Measurements from ENCODE around the gene OPHN1.
A peak's percentile ranks its signal among the peaks of the same experiment; 100 is the strongest.

Gene OPHN1, protein sequence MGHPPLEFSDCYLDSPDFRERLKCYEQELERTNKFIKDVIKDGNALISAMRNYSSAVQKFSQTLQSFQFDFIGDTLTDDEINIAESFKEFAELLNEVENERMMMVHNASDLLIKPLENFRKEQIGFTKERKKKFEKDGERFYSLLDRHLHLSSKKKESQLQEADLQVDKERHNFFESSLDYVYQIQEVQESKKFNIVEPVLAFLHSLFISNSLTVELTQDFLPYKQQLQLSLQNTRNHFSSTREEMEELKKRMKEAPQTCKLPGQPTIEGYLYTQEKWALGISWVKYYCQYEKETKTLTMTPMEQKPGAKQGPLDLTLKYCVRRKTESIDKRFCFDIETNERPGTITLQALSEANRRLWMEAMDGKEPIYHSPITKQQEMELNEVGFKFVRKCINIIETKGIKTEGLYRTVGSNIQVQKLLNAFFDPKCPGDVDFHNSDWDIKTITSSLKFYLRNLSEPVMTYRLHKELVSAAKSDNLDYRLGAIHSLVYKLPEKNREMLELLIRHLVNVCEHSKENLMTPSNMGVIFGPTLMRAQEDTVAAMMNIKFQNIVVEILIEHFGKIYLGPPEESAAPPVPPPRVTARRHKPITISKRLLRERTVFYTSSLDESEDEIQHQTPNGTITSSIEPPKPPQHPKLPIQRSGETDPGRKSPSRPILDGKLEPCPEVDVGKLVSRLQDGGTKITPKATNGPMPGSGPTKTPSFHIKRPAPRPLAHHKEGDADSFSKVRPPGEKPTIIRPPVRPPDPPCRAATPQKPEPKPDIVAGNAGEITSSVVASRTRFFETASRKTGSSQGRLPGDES

DNA sequence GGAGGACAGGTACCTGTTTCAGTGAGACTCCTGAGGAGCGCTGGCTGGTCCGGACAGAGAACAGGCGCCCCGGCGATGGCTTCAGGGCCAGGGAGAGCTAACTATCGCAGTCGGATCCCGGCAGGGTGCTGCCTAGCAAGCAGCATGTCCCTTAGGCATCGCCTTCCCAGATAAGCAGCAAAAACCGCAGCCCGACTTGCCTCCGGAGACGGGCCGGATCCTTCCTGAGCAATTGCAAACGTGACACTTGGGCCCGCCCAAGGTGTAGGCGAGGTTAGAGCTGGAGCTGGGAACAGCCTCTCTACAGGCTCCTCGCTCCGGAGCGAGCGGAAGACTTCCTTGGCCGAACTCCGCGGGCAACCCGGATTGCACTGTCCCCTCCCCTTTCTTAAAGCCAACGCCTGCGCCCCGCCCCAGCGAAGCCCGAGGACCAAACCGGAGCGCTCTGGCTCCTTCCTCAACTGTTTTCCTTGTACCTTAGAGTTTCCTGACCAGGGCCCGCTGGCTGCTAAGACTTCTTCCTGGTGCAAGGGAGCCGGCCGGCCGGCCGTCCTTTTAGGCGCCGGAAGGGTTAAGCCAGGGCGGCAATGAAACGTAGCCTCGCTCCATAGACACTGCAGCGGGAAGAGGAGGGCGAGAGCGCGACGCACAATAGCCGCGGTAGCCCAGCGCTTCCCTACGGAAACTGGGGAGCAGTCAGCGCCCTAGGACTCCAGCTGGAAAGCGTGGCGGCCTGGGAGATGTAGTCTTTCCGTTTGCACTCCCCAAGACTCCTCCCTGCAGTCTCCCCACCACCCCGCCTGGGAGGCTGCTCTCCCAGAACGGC is at the start of gene OPHN1:
Gene OPHN1 (minus strand): TSS at position 341 of the 826 bp plus-strand sequence. CDS start 475 bp downstream, outside the sequence.
- no peaks in the 10 kb centered on the region for H3K79me2 ChIP-seq (ENCODE audit: control insufficient read depth, insufficient read depth, low read length, unreplicated experiment)
- H3K4me1 ChIP-seq (ENCODE audit: control insufficient read depth, insufficient read depth, low read length, unreplicated experiment), result peaks cover 11% of the 10 kb centered on the region
- H3K27me3 ChIP-seq (ENCODE audit: insufficient read depth, low read length), result no peaks in the 10 kb centered on the region
- H3K27ac ChIP-seq (ENCODE audit: low read depth, low read length), result peak within 1 kb of the TSS; percentile 48
- peak within 1 kb of the TSS; percentile 100 for H2AFZ ChIP-seq (ENCODE audit: low read length, unreplicated experiment)
- peak within 1 kb of the TSS; percentile 85 for H3K4me3 ChIP-seq (ENCODE audit: low read depth, low read length)
- H3K36me3 ChIP-seq (ENCODE audit: insufficient read depth, low read length), result no peaks in the 10 kb centered on the region

DNA sequence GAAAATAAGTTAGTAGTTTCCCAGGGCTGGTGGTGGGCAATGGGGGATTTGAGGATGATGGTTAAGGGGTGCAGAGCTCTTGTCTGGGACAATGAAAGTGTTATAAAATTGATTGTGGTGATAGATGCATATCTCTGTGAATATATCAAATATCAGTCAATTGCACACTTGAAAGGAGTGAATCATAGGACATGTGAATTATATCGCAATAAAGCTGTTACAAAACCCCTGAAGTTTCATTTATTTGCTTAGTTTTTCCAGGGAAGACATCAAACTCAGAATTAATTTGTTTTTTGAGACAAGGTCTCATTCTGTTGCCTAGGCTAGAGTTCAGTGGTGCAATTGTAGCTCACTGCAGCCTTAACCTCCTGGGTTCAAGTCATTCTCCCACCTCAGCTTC is 47.7 kb upstream of the OPHN1 start:
- Histone ChIP-seq H3K36me3 (ENCODE audit: insufficient read depth, low read length) (no peaks in the 10 kb centered on the region), H3K4me1 (ENCODE audit: control insufficient read depth, insufficient read depth, low read length, unreplicated experiment) (no peaks in the 10 kb centered on the region), H3K27me3 (ENCODE audit: insufficient read depth, low read length) (no peaks in the 10 kb centered on the region), H2AFZ (ENCODE audit: low read length, unreplicated experiment) (no peak overlapping the region), H3K79me2 (ENCODE audit: control insufficient read depth, insufficient read depth, low read length, unreplicated experiment) (no peaks in the 10 kb centered on the region), H3K4me3 (ENCODE audit: low read depth, low read length) (no peak overlapping the region), H3K27ac (ENCODE audit: low read depth, low read length) (no peak overlapping the region)

- Histone ChIP-seq H2AFZ (ENCODE audit: low read length, unreplicated experiment) (no peak overlapping the region), H3K36me3 (ENCODE audit: insufficient read depth, low read length) (no peaks in the 10 kb centered on the region), H3K79me2 (ENCODE audit: control insufficient read depth, insufficient read depth, low read length, unreplicated experiment) (no peaks in the 10 kb centered on the region), H3K27me3 (ENCODE audit: insufficient read depth, low read length) (no peaks in the 10 kb centered on the region), H3K27ac (ENCODE audit: low read depth, low read length) (no peak overlapping the region), H3K4me1 (ENCODE audit: control insufficient read depth, insufficient read depth, low read length, unreplicated experiment) (peaks cover 9% of the 10 kb centered on the region), H3K4me3 (ENCODE audit: low read depth, low read length) (no peak overlapping the region)
Observed at GRCh38 chrX:68464796-68465195, 31.5 kb upstream of the OPHN1 start.

- Histone ChIP-seq H3K4me1 (ENCODE audit: control insufficient read depth, insufficient read depth, low read length, unreplicated experiment) (peaks cover 9% of the 10 kb centered on the region), H3K27ac (ENCODE audit: low read depth, low read length) (no peak overlapping the region), H3K27me3 (ENCODE audit: insufficient read depth, low read length) (no peaks in the 10 kb centered on the region), H2AFZ (ENCODE audit: low read length, unreplicated experiment) (no peak overlapping the region), H3K36me3 (ENCODE audit: insufficient read depth, low read length) (no peaks in the 10 kb centered on the region), H3K4me3 (ENCODE audit: low read depth, low read length) (no peak overlapping the region), H3K79me2 (ENCODE audit: control insufficient read depth, insufficient read depth, low read length, unreplicated experiment) (no peaks in the 10 kb centered on the region)
Observed at GRCh38 chrX:68463880-68464279, 30.6 kb upstream of the OPHN1 start.

GRCh38 chrX:68462653-68463052 is 29.4 kb upstream of the OPHN1 start:
- H3K4me3 ChIP-seq (ENCODE audit: low read depth, low read length), result no peak overlapping the region
- H3K27ac ChIP-seq (ENCODE audit: low read depth, low read length), result peak overlapping the region; percentile 34; the same call in 1 of the 2 replicates
- H3K36me3 ChIP-seq (ENCODE audit: insufficient read depth, low read length), result no peaks in the 10 kb centered on the region
- H3K79me2 ChIP-seq (ENCODE audit: control insufficient read depth, insufficient read depth, low read length, unreplicated experiment), result no peaks in the 10 kb centered on the region
- peaks cover 9% of the 10 kb centered on the region for H3K4me1 ChIP-seq (ENCODE audit: control insufficient read depth, insufficient read depth, low read length, unreplicated experiment)
- no peaks in the 10 kb centered on the region for H3K27me3 ChIP-seq (ENCODE audit: insufficient read depth, low read length)
- H2AFZ ChIP-seq (ENCODE audit: low read length, unreplicated experiment), result peak overlapping the region; percentile 68

GRCh38 chrX:68462197-68462596 is 28.9 kb upstream of the OPHN1 start:
- H3K79me2 ChIP-seq (ENCODE audit: control insufficient read depth, insufficient read depth, low read length, unreplicated experiment), result no peaks in the 10 kb centered on the region
- no peak overlapping the region for H2AFZ ChIP-seq (ENCODE audit: low read length, unreplicated experiment)
- H3K27ac ChIP-seq (ENCODE audit: low read depth, low read length), result no peak overlapping the region; the same call in 1 of the 2 replicates
- H3K4me1 ChIP-seq (ENCODE audit: control insufficient read depth, insufficient read depth, low read length, unreplicated experiment), result peaks cover 9% of the 10 kb centered on the region
- no peaks in the 10 kb centered on the region for H3K27me3 ChIP-seq (ENCODE audit: insufficient read depth, low read length)
- no peak overlapping the region for H3K4me3 ChIP-seq (ENCODE audit: low read depth, low read length)
- no peaks in the 10 kb centered on the region for H3K36me3 ChIP-seq (ENCODE audit: insufficient read depth, low read length)

GRCh38 chrX:68461576-68461975 is 28.3 kb upstream of the OPHN1 start:
- no peak overlapping the region for H2AFZ ChIP-seq (ENCODE audit: low read length, unreplicated experiment)
- no peaks in the 10 kb centered on the region for H3K79me2 ChIP-seq (ENCODE audit: control insufficient read depth, insufficient read depth, low read length, unreplicated experiment)
- H3K27me3 ChIP-seq (ENCODE audit: insufficient read depth, low read length), result no peaks in the 10 kb centered on the region
- no peak overlapping the region for H3K27ac ChIP-seq (ENCODE audit: low read depth, low read length)
- no peaks in the 10 kb centered on the region for H3K36me3 ChIP-seq (ENCODE audit: insufficient read depth, low read length)
- peaks cover 9% of the 10 kb centered on the region for H3K4me1 ChIP-seq (ENCODE audit: control insufficient read depth, insufficient read depth, low read length, unreplicated experiment)
- H3K4me3 ChIP-seq (ENCODE audit: low read depth, low read length), result no peak overlapping the region

DNA sequence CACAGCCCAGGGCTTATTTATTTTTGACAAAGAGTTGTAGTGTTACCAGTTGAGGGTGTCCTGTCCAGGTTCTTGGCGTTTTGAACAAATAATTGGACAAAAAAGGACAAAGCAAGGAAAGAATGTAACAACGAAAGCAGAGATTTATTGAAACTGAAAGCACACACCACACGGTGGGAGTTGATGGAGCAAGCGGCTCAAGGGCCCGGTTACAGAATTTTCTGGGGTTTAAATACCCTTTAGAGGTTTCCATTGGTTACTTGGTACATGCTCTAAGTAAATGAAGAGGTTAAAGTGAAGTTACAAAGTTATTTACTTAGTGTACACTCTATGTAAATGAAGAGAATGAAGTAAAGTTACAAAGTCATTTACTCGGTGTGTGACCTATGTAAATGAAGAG is 27.8 kb upstream of the OPHN1 start:
- H3K36me3 ChIP-seq (ENCODE audit: insufficient read depth, low read length), result no peaks in the 10 kb centered on the region
- H3K4me1 ChIP-seq (ENCODE audit: control insufficient read depth, insufficient read depth, low read length, unreplicated experiment), result peaks cover 9% of the 10 kb centered on the region
- H2AFZ ChIP-seq (ENCODE audit: low read length, unreplicated experiment), result no peak overlapping the region
- H3K79me2 ChIP-seq (ENCODE audit: control insufficient read depth, insufficient read depth, low read length, unreplicated experiment), result no peaks in the 10 kb centered on the region
- no peak overlapping the region for H3K27ac ChIP-seq (ENCODE audit: low read depth, low read length)
- H3K4me3 ChIP-seq (ENCODE audit: low read depth, low read length), result no peak overlapping the region
- H3K27me3 ChIP-seq (ENCODE audit: insufficient read depth, low read length), result no peaks in the 10 kb centered on the region

DNA sequence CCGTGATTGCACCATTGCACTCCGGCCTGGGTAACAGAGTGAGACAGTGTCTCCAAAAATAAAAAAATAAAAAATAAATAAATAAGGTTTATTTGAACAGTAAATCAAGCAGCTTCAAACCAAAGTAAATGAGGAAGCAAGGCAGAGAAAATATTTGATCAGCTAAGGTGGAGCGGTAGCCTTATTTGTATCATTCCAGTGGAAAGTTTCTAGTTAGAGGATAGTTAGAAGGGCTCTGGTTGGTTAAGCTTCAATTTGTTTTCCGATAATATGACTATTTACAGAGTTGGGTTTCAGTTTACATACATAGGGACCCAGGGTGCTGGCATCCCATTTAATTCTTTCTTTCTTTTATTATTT is 21.8 kb upstream of the OPHN1 start:
- Histone ChIP-seq H3K27ac (ENCODE audit: low read depth, low read length) (no peak overlapping the region), H3K4me3 (ENCODE audit: low read depth, low read length) (no peak overlapping the region), H3K27me3 (ENCODE audit: insufficient read depth, low read length) (no peaks in the 10 kb centered on the region), H2AFZ (ENCODE audit: low read length, unreplicated experiment) (no peak overlapping the region), H3K4me1 (ENCODE audit: control insufficient read depth, insufficient read depth, low read length, unreplicated experiment) (no peaks in the 10 kb centered on the region), H3K36me3 (ENCODE audit: insufficient read depth, low read length) (no peaks in the 10 kb centered on the region), H3K79me2 (ENCODE audit: control insufficient read depth, insufficient read depth, low read length, unreplicated experiment) (no peaks in the 10 kb centered on the region)

DNA sequence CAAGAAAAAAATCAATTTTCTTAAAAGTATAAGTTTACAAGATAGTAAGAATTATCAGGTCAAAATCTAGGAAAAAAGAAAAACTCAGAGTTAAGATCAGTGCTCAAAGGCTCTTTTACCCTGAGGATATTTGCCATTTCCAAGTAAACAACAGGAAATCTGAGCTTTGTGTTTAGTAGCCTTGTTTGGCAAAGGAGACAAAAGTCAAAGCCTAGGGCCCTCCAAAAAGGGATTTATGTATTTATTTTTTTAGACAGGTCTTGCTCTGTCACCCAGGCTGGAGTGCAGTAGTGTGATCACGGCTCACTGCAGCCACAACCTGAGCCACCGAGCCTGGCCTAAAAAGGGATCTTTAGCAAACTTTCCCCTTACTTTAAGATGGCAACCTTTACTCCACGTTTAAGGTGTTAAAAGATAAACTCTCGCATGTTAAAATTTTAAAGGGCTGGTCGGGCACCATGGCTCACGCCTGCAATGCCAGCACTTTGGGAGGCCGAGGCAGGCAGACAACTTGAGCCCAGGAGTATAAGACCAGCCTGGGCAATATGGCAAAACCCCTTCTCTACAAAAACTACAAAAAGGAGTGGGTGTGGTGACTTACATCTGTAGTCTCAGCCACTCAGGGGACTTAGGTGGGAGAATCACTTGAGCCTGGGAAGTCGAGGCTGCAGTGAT is 21.3 kb upstream of the OPHN1 start:
- H3K4me1 ChIP-seq (ENCODE audit: control insufficient read depth, insufficient read depth, low read length, unreplicated experiment), result no peaks in the 10 kb centered on the region
- no peaks in the 10 kb centered on the region for H3K27me3 ChIP-seq (ENCODE audit: insufficient read depth, low read length)
- no peaks in the 10 kb centered on the region for H3K79me2 ChIP-seq (ENCODE audit: control insufficient read depth, insufficient read depth, low read length, unreplicated experiment)
- no peak overlapping the region for H3K27ac ChIP-seq (ENCODE audit: low read depth, low read length)
- no peak overlapping the region for H3K4me3 ChIP-seq (ENCODE audit: low read depth, low read length)
- no peak overlapping the region for H2AFZ ChIP-seq (ENCODE audit: low read length, unreplicated experiment)
- H3K36me3 ChIP-seq (ENCODE audit: insufficient read depth, low read length), result no peaks in the 10 kb centered on the region

All from ACC112 (cell line).